WTC11 (cell line): ENCODE results near the gene SPTY2D1.

Source experiments
- FOXJ3 ChIP-seq: sonication (generic); formaldehyde crosslinking; IDR thresholded peaks from 2 replicates; pipeline ENCODE4 v1.9.0; 2021; ENCODE audit warnings: missing genetic modification reagents, mild to moderate bottlenecking, borderline replicate concordance
- FOXP1 ChIP-seq: sonication (generic); formaldehyde crosslinking; IDR thresholded peaks from 2 replicates; pipeline ENCODE4 v1.8.0; 2022; ENCODE audit warnings: missing genetic modification reagents, mild to moderate bottlenecking, moderate library complexity, borderline replicate concordance
- OVOL2 ChIP-seq: fragments of 250-450 bp; sonication (Bioruptor Pico); IDR thresholded peaks from 2 replicates; pipeline ENCODE4 v1.9.0; 2021; ENCODE audit warnings: mild to moderate bottlenecking, borderline replicate concordance
- ZNF121 ChIP-seq: sonication (generic); formaldehyde crosslinking; IDR thresholded peaks from 2 replicates; pipeline ENCODE4 v1.8.0; 2023; ENCODE audit warnings: missing genetic modification reagents
- ZNF219 ChIP-seq: sonication (generic); formaldehyde crosslinking; IDR thresholded peaks from 2 replicates; pipeline ENCODE4 v1.8.0; 2023; ENCODE audit warnings: missing genetic modification reagents, mild to moderate bottlenecking, borderline replicate concordance
- TF ChIP-seq, protein P1 (sequence below): fragments of 200-600 bp; IDR thresholded peaks from 2 replicates; pipeline ENCODE4 v1.8.0; 2022; ENCODE audit warnings: antibody characterized with exemption
- TF ChIP-seq, protein P2 (sequence below): sonication (generic); formaldehyde crosslinking; IDR thresholded peaks from 2 replicates; pipeline ENCODE4 v1.8.1; 2022; ENCODE audit warnings: low read depth, missing genetic modification reagents, borderline replicate concordance

DNA sequence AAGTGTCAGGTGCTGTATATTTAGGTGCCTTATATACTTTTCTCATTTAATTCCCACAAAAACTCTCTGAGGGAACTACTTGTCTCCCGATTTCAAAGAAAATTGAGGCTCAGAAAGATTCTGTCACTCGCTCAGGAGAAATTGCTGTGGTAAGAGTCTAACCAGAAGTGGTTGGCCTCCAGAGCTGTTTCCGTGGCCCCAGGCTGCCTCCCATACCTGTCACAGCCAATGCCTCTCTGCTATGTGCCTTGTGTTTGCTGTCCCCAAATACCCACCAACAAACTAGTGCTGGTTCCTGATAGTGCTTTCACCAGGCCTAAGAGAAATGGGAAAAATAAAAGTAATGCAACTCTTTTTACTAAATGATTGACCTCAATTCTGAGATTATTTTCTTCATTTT, 43.4 kb upstream of the SPTY2D1 start:
- TF ChIP-seq, protein P1, sequence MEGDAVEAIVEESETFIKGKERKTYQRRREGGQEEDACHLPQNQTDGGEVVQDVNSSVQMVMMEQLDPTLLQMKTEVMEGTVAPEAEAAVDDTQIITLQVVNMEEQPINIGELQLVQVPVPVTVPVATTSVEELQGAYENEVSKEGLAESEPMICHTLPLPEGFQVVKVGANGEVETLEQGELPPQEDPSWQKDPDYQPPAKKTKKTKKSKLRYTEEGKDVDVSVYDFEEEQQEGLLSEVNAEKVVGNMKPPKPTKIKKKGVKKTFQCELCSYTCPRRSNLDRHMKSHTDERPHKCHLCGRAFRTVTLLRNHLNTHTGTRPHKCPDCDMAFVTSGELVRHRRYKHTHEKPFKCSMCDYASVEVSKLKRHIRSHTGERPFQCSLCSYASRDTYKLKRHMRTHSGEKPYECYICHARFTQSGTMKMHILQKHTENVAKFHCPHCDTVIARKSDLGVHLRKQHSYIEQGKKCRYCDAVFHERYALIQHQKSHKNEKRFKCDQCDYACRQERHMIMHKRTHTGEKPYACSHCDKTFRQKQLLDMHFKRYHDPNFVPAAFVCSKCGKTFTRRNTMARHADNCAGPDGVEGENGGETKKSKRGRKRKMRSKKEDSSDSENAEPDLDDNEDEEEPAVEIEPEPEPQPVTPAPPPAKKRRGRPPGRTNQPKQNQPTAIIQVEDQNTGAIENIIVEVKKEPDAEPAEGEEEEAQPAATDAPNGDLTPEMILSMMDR: no peak
- TF ChIP-seq ZNF219 (no peak), ZNF121 (no peak), FOXP1 (CRISPR knock-in tag) (no peak), FOXJ3 (no peak), OVOL2 (CRISPR knock-in tag) (no peak)
- TF ChIP-seq, protein P2, sequence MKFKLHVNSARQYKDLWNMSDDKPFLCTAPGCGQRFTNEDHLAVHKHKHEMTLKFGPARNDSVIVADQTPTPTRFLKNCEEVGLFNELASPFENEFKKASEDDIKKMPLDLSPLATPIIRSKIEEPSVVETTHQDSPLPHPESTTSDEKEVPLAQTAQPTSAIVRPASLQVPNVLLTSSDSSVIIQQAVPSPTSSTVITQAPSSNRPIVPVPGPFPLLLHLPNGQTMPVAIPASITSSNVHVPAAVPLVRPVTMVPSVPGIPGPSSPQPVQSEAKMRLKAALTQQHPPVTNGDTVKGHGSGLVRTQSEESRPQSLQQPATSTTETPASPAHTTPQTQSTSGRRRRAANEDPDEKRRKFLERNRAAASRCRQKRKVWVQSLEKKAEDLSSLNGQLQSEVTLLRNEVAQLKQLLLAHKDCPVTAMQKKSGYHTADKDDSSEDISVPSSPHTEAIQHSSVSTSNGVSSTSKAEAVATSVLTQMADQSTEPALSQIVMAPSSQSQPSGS (CRISPR knock-in tag): no peak
